HG03103 (cell line): ENCODE measurements around the gene COBL.
"Not testable (repeated sequence)": the region's sequence is repeated elsewhere in the genome, so short reads cannot be mapped to it uniquely, and the experiment has no call there.

Experiments used
- ATAC-seq: cut with Tn5 transposase; IDR thresholded peaks from one replicate; pipeline ENCODE4 v1.9.1; 2021; ENCODE audit warnings: low read depth; ENCODE audit not compliant: unreplicated experiment

Gene COBL

DNA sequence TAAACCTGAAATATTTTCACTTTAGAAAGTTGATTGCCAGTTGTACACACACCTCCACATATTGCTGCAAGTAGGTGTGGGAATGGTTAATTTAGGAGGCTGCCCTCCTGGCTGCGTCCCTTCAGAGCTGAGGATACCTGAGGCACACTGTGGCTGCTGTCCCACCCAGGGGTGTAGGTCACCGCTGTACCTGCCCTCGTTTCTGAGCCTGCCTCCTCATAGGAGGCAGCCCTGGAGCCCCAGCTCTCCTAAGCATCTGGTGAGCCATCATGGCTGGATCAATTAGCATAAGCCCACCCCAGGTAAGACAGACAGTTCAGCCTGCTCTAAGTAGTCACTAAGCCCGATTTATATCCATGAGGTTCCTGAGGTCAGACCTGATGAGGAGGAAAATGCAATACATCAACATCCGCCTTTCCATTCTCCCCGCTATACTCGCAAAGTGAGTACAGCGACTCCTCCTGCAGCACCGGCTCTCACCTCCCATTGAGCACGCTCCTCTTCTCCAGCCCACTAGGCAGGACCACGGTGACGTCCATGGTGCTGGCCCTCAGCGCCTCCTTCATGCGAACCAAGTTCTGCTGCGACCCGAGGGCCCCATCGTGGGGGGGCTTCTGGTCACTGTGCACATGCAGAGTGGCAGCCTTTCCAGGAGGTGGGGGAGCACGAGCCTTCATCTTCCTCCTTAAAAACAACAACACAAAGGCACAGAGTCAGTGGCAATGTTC is 97.2 kb downstream of the COBL start:
- ATAC-seq, result no peak

DNA sequence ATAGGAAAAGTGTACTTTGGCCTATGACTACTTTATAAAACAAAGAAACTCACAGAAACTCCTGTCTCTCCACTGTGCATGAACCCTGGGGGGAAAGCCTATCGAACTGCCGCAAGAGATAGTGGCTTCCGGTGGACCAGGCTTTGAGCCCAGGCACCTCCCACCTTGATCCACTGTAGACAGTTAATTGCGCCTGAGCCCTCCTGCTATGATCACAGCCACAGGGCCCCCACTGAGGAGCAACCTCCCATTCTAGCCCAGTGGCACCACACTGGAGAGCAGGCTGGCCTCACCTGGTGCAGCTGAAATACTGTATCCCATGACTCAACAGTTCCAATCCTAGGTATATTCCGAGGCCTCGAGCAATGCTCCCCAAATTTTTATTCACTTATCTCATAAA is 98.8 kb downstream of the COBL start:
- ATAC-seq, result no peak

DNA sequence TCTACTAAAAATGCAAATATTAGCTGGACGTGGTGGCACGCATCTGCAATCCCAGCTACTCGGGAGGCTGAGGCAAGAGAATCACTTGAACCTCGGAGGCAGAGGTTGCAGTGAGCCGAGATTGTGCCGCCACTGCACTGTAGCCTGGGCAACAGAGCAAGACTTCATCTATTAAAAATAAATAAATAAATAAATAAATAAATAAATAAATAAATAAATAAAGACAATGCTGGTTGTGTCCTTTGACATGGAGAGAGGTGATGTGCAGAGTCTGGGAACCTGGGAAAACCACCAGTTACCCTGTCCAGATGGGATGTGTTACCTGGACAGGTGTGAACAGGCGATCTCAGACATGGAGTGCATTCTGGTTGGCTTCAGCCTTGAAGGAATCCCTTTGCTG is 102.5 kb downstream of the COBL start:
- ATAC-seq, result no peak

DNA sequence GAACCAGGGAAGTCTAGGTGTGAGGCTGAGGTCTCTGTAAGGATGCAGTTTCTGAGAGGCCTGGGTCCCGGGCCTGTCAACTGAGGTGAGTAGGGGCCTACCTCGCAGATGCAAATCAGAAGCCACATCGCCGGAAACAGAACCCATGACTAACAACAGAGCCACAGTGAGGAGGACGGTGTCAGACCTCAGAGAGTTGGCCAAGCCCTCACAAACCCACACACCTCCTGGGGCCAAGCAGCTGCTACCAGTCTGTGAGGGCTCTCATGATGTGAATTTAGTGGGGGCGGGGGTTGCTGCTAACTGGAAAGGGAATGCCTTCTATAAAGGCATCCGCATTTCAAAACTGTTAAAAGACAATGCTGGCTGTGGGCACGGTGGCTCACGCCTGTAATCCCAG is 103.0 kb downstream of the COBL start:
- no peak for ATAC-seq

DNA sequence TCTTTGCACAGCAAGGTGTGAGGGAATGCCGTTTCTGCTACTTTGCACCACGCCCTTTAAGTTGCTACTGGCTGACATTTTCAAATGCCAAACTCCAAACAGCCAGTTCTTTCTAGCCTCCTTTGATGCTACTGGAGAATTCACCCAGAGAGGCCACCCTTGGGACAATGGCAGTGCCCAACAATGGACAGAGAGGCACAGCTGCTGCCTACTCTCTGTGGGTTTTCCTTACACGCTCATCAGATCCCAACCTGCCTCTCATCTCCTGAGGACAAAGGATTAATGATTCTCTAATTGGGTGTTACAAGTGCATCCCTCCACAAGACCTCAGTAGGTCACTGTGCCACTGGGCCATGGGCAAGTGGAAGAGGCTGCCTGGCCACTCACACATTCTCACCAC is 105.8 kb downstream of the COBL start:
- no peak for ATAC-seq

DNA sequence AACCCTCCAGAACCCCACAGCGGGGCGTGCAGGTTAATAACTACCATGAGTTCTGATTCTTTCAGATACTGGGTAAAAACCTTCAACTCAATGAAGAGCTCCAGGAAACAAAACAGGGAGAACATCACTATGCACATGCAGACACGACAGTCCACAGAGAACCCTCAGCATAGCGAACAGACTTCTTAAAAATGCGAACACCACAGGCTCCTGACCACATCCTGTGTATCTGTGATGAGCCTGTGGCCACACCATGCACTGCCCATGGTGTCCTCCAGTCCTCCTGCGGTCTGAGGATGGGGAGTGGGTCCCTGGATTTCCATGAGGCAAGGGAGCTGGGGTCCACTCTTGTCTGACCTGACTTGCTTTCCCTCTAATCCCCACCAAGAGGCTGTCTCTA is 107.2 kb downstream of the COBL start:
- no peak for ATAC-seq

DNA sequence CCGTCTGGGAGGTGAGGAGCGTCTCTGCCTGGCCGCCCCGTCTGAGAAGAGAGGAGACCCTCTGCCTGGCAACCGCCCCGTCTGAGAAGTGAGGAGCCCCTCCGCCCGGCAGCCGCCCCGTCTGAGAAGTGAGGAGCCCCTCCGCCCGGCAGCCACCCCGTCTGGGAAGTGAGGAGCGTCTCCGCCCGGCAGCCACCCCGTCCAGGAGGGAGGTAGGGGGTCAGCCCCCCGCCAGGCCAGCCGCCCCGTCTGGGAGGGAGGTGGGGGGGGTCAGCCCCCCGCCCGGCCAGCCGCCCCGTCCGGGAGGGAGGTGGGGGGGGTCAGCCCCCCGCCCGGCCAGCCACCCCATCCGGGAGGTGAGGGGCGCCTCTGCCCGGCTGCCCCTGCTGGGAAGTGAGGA is 108.5 kb downstream of the COBL start:
- ATAC-seq, result not testable (repeated sequence)

DNA sequence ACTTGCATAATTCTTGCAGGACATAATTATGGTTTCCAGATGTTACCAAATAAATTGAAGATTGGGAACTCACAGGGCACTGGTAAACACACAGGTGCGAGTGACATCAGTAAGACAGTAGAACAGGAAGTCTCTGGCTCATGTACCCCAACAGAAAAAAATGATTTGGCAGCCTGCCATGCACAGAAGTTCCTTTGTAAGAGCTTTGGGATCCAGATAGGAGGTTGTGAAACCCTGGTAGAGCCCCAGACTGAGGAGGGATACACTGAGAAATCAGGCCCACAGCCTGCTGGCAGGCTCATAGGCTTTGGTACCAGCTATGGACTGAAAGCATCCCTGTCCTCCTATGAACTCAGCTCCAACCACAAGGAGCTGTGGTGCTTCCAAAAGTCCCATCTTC is 118.0 kb downstream of the COBL start:
- ATAC-seq, result no peak

DNA sequence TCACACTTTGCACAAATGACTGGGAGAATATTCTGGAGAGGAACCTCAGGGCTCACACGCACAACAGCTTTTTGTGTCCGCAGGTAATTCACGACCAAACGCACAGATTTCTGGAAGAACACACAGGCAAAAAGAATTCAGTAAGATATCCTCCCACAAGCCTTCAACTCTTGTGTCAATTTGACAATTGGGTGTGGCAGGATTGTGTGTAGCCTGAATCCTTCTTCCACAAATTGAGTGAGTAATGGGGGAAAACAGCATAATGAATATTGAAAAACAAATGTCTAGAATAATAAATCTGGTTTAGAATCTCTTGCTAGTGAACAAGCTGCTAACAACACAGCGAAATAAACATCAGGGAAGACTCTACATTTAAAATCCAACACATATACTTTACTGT is 125.6 kb downstream of the COBL start:
- no peak for ATAC-seq

DNA sequence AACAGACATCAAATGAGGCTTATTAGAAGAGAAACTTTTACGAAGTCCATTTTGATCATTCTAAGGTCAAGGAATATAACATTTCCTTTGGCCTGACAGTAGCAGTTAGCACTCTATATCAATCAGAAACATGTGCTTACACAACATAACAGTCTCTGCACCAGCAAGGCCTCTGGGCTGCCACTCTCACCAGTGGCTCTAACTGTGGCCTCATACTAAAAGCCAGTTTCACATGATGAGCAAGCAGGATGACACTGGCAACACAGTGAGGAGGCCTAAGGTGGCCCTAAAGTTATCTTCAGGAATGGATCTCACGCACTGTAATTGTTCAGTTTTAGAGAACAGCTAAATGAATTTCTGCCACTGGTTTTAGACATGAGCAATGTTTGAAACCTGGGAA is 126.8 kb downstream of the COBL start:
- ATAC-seq, result no peak

DNA sequence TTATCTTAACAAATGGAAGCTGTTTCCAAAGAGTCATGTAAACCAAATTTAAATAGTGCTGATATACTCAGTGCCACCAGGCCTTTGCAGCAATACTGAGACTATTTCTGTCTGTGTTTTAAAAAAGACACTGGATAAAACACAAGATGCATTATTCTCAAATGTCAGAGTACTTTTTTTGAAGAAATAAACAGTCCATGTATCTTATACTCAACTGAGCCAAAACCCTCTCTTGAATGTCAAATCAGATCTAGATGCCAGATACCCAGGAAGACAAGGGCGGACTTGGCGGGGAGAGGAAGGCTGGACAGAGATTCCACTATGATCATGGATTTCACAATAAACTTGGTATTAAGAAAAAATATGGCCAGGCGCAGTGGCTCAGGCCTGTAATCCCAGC is 127.6 kb downstream of the COBL start:
- ATAC-seq, result no peak

DNA sequence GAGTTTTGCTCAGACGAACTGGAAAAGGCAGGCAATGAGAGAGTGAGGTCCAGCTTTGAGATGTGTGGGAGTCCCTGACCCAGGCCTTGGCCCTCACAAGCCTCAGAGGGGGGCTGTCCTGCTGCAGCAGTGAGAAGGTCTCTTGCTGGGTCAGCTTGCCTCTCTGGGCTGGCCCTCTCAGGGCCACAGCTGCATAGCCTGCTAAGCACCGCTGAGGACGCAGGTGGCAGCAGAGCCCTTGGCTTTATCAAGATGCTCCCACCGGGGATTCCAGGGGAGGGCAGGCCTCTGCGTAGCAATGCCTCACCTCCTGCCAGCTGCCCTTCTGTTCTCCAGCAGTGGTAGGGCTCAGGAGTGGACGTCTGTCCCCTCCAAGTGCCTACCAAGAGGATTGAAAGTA is 128.7 kb downstream of the COBL start:
- no peak for ATAC-seq

DNA sequence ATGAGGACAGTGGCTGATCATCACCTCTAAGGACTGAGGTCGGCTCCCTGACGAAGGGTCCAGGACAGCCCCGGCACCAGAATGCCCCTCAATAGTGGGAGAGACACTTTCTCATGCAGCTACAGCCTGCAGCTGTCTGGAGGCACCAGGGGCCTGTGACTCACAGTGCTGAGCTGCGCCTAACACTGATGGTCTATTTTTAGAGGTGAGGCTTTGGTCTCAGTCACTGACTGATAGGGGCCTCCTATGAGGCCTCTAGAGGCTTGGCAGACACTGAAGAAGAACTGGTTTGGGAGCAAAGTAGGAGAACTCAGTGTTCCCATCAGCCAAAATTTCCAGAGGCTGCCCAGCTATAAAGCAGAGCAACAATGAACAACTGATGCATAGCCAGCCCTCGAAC is 130.1 kb downstream of the COBL start:
- no peak for ATAC-seq

DNA sequence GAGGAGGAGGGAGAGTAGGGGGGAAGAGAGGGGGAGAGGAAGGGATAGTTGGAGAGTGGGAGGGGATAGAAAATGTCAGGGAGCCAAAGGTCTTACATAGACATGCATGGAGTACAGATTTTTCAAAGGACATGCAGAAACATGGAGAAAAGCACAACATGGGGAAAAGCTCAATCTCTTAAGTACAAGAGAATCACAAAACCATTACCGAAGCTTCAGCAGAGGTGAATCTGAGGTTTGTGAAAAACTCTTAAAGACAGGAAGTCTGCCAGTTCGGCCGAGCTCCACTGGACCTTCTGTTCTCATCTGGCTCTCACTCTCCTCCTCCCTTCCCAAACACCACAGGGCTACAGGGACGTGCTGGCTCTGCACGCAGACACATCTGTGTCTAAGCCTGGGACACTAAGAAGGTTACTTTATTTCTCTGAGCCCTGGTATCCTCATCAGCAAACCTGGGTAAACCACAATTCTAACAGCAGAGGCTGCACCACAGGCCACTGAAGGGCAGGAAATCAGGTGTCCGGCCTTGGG is 133.9 kb downstream of the COBL start:
- no peak for ATAC-seq

DNA sequence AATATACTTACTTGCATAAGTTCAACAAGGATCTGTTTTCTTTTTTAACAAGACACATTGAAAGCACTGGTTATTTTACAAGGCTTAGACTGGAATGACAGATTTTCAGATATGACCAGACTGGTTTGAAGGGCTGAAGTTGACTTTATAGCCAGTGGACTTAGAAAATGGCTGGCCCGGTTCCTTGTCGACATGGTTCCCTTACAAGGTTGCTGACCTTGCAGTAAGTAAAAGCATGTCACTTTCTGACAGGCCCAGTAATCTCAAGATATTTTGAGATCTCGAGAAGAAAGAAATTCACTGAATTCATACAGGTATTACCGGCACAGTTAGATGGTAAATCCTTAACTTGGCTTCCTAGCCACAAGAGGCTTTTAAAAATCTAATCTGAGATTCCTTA is 136.5 kb downstream of the COBL start:
- no peak for ATAC-seq

DNA sequence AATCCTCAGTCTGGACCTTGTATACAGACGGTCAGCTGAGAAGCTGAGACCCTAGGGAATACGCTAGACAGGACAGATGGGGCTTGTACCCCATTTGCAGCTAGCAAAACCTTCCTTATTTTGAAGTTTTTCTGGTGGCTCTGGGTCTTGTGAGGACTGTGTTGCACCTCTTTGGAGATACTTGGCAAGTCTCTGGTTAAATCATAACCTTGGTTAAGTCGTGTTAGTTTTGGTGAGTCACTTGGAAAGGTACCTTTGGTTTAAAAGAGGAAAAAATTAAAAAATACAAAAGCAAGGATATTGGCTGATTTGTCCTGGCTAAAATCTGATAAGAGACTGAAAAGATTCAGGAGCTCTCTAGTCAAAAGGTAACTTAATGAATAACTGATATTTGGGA is 140.6 kb downstream of the COBL start:
- no peak for ATAC-seq

DNA sequence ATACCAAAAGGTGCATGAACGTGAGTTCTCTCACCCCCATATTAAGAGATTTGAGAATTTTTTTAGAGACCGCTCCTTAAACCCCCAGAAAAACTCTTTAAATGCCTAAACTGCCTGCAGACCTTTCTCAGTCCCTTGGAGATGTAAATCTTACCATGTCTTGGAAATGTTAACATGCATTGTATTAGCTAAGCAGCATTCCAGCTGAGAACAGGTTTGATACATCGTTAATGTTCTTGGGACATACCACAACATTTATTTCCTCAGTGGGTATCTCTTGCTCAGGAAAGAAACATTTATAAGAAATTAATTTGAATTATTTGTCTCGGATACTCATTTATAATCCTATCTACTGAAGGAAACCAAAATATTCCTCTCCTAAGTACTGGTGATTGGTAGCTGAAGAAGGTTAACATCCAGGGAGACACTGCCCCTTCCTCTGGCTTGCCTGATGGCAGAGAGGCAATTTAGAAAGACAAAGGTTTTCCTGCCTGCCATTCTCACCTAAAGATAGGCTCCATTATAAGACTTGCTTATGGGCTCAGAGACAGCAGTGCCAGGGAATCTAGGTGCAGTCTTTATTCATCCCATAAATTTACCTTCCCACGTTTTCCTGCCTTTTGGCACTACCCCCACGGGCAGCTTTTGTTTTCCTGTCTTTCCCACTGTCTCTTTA is 141.2 kb downstream of the COBL start:
- no peak for ATAC-seq

DNA sequence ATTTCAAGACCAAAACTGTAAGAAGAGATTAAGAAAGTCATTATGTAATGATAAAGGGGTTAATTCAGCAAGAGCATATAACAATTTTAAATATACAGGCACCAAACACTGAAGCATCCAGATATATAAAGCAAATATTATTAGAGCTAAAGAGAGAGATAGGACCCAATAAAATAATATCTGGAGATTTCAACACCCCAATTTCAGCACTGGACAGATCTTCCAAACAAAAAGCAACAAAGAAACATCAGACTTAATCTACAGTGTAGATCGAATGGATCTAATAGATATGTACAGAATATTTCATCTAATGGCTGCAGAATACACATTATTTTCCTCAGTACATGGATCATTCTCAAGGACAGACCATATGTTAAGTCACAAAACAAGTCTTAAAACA is 151.3 kb downstream of the COBL start:
- ATAC-seq, result no peak

DNA sequence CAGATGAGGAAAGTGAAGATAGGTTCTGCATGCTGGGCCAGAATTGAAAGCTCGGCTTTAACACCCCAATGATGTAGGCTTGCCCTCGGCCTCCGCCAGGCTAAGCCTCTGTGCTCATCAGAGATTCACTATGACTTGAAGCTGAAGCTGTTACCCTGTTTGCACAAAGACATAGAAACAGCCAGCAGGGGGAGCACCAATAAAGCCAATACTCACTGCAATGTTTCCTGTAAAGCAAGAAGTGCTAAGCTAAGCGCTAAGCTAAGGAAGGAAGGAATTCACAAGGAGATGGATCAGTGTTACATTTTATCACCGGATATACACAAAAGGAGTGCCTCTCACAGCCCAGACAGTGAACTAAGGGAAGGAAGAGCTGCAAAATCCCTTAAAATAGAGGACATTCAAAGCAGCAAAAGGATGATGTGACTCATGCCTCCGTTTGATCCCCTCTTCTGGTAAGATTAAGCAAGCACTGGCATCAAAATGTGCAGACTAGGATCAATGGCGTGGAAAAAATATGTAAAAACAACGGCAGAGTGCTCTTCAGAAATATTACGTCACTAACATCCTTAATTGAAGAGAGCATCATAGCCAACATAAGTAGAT is 153.8 kb downstream of the COBL start:
- peak; percentile 93 for ATAC-seq

DNA sequence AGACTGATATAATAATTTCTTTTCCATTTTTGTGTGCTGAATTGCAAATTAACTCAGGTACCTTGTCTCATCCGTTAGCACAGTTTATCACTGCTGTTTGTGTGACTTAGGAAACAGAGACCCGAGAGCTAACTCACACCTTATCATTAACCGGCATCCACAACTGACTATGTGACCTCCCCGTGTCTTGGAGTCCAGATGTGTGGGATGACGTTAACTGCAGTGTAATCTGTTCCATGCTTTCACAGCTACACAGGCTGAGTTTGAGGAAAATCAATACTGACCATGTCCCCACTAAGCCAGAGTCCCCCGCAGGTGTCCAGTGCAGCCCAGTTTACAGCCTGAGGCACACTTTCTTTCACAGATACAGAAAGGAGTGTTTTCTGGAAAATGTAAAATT is 154.7 kb downstream of the COBL start:
- no peak for ATAC-seq

DNA sequence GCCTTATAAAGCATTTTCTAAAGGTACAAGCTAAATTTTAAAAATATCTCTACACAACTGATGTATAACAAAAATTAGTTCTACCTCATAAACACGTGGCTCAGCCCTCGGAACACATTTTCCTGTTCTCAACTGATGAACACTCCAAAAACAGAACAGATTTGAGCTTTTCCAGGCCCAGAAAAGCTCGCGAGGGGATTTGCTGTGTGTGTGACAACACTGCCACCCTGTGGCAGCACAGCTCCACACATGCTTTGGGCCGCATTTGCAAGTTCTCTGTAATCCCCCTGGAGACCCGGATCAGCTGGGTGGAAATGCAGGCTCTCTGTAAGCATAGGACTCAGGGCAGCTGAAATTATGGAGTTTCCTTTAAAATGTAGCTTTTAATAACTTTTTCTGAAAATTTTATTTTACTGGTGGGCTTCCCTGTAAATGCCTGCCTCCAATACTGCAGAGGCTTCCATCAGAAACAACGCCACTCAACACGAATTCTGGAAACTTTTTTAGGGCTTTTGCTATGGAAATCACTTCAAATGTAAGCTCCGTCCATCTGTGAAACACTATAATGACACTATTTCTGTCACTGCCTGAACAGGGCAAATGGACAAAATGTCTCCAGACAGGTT is 155.5 kb downstream of the COBL start:
- ATAC-seq, result peak; percentile 38
